ENCODE results near the gene TMEM125.

The TMEM125 gene

DNA sequence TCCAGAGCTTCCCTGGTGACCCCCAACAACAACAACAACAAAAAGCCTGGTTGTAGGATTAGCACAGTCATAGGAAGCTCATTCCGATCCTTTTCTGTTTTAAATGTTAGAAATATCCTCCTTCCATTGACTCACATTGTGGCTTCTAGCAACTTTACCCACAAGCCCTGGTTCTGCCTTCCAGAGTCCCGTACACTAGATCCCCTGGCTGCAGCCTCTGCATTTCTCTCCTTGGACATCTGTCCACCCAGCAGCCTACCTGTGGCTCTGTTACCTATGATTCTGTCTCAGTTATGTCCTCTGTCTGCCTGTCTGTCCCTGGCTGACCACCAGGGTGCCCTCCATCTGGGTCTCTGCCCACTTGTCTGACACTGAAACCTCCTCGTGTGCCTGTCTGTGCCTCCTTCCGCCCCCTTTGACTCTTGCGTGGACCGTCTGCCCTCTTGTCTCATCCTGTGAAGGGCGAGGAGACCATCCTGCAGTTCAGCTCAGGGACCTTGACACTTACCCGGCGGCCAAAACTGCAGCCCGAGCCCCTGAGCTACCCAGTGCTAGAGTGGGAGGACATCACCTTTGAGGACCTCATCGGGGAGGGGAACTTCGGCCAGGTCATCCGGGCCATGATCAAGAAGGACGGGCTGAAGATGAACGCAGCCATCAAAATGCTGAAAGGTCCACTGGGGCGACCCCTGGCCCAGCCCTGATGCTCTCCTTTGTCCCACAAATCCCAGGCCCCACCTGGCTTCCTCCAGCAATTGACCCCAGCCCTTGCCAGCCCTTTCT lies 47.1 kb downstream of the TMEM125 start:
- Mint-ChIP-seq H3K9me3 (no peaks in the 10 kb centered on the region), H3K4me1 (no peaks in the 10 kb centered on the region), H3K27me3 (no peaks in the 10 kb centered on the region), H3K4me3 (no peak overlapping the region), H3K36me3 (ENCODE audit: insufficient read depth) (peaks cover 2% of the 10 kb centered on the region), H3K27ac (ENCODE audit: low read depth) (no peak overlapping the region)
- no peak for DNase-seq (ENCODE audit: low spot score in 2 of 2)
- ATAC-seq (replicated peaks; ENCODE audit: extremely low read depth, poor library complexity, severe bottlenecking), result no peak

DNA sequence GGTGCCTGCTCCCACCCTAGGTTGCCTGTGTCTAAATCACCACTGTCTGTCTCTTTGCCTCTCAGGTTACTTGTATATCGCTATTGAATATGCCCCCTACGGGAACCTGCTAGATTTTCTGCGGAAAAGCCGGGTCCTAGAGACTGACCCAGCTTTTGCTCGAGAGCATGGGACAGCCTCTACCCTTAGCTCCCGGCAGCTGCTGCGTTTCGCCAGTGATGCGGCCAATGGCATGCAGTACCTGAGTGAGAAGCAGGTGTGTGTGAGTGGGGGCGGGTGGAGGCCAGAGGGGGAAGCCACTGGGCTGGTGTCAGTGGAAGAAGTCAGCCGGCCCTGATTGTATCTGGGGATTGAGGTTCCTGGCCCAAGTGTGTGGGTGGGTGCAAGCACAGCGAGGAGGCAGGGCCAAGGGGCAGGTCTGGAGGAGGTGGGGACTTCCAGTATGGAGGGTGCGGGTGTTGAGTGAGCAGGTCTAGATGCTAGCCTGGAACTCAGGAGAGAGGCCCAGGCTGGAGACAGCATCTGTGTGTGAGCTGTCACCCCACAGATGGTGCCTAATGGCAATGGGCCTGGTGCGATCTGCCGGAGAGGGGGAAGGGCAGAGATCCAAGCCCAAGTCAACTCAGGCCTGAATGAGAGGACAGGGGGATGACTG lies 48.2 kb downstream of the TMEM125 start:
- H3K4me1 Mint-ChIP-seq, result no peaks in the 10 kb centered on the region
- H3K9me3 Mint-ChIP-seq, result no peaks in the 10 kb centered on the region
- DNase-seq (ENCODE audit: low spot score in 2 of 2), result no peak
- no peak for ATAC-seq (replicated peaks; ENCODE audit: extremely low read depth, poor library complexity, severe bottlenecking)
- H3K36me3 Mint-ChIP-seq (ENCODE audit: insufficient read depth), result peaks cover 2% of the 10 kb centered on the region
- no peaks in the 10 kb centered on the region for H3K27me3 Mint-ChIP-seq
- H3K4me3 Mint-ChIP-seq, result no peak overlapping the region
- H3K27ac Mint-ChIP-seq (ENCODE audit: low read depth), result no peak overlapping the region

- Mint-ChIP-seq H3K27me3 (no peaks in the 10 kb centered on the region), H3K4me1 (no peaks in the 10 kb centered on the region), H3K9me3 (no peaks in the 10 kb centered on the region), H3K4me3 (no peak overlapping the region), H3K27ac (ENCODE audit: low read depth) (no peak overlapping the region), H3K36me3 (ENCODE audit: insufficient read depth) (peaks cover 2% of the 10 kb centered on the region)
- ATAC-seq (replicated peaks; ENCODE audit: extremely low read depth, poor library complexity, severe bottlenecking) (no peak), DNase-seq (ENCODE audit: low spot score in 2 of 2) (no peak)
Measured at GRCh38 chr1:43318831-43319230, 49.0 kb downstream of the TMEM125 start.

DNA sequence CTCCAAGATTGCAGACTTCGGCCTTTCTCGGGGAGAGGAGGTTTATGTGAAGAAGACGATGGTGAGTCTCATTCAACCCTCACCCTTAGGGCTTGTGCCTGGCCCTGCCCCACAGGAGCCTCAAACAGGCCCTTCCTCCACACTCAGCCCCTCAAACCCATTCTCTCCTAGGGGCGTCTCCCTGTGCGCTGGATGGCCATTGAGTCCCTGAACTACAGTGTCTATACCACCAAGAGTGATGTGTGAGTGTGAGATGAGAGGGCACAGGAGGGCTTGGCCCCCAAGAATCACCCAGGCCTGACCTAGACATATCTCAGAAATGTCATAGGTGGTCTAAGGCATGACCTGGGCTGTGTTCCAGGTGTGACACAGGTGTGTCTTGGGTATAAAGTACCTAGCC lies 49.5 kb downstream of the TMEM125 start:
- Mint-ChIP-seq H3K4me1 (no peaks in the 10 kb centered on the region), H3K36me3 (ENCODE audit: insufficient read depth) (peaks cover 2% of the 10 kb centered on the region), H3K27ac (ENCODE audit: low read depth) (no peak overlapping the region), H3K9me3 (no peaks in the 10 kb centered on the region), H3K27me3 (no peaks in the 10 kb centered on the region), H3K4me3 (no peak overlapping the region)
- ATAC-seq (replicated peaks; ENCODE audit: extremely low read depth, poor library complexity, severe bottlenecking), result no peak
- DNase-seq (ENCODE audit: low spot score in 2 of 2), result no peak

DNA sequence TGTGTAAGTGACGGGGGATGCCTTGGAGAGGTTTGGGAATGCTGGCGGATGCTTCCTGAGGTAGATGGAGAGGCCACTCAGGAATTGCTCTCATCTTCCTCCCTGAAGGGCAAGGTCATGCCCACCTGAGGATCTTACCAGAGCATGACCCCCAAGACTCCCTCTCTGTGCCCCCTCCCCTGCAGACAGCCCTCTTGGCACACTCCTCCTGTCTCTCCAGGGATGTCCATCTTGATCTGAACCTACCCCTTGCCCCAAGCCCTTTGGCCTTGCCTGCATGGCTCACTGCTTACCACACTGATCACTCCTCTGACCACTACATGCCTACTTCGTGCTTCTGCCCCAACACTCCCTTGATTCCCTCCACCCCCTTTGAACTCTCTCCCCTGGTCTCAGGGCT lies 50.0 kb downstream of the TMEM125 start:
- peaks cover 2% of the 10 kb centered on the region for H3K36me3 Mint-ChIP-seq (ENCODE audit: insufficient read depth)
- ATAC-seq (replicated peaks; ENCODE audit: extremely low read depth, poor library complexity, severe bottlenecking), result no peak
- DNase-seq (ENCODE audit: low spot score in 2 of 2), result no peak
- no peaks in the 10 kb centered on the region for H3K9me3 Mint-ChIP-seq
- no peaks in the 10 kb centered on the region for H3K4me1 Mint-ChIP-seq
- no peaks in the 10 kb centered on the region for H3K27me3 Mint-ChIP-seq
- H3K4me3 Mint-ChIP-seq, result no peak overlapping the region
- H3K27ac Mint-ChIP-seq (ENCODE audit: low read depth), result no peak overlapping the region

GRCh38 chr1:43321331-43321891 lies 51.6 kb downstream of the TMEM125 start:
- H3K4me3 Mint-ChIP-seq, result no peak overlapping the region
- no peaks in the 10 kb centered on the region for H3K4me1 Mint-ChIP-seq
- DNase-seq (ENCODE audit: low spot score in 2 of 2), result no peak
- H3K27me3 Mint-ChIP-seq, result no peaks in the 10 kb centered on the region
- peaks cover under 1% of the 10 kb centered on the region for H3K36me3 Mint-ChIP-seq (ENCODE audit: insufficient read depth)
- no peak overlapping the region for H3K27ac Mint-ChIP-seq (ENCODE audit: low read depth)
- H3K9me3 Mint-ChIP-seq, result no peaks in the 10 kb centered on the region
- no peak for ATAC-seq (replicated peaks; ENCODE audit: extremely low read depth, poor library complexity, severe bottlenecking)

GRCh38 chr1:43322506-43322905 lies 52.7 kb downstream of the TMEM125 start:
- no peak for DNase-seq (ENCODE audit: low spot score in 2 of 2)
- H3K27ac Mint-ChIP-seq (ENCODE audit: low read depth), result no peak overlapping the region
- no peaks in the 10 kb centered on the region for H3K9me3 Mint-ChIP-seq
- H3K4me3 Mint-ChIP-seq, result no peak overlapping the region
- no peak for ATAC-seq (replicated peaks; ENCODE audit: extremely low read depth, poor library complexity, severe bottlenecking)
- H3K27me3 Mint-ChIP-seq, result no peaks in the 10 kb centered on the region
- no peaks in the 10 kb centered on the region for H3K36me3 Mint-ChIP-seq (ENCODE audit: insufficient read depth)
- no peaks in the 10 kb centered on the region for H3K4me1 Mint-ChIP-seq

All from central memory CD8-positive, alpha-beta T cell (primary cell).